B cell (primary cell): ENCODE measurements around the gene UAP1L1. TPM values are rescaled to one million over a fixed set of nuclear protein-coding genes. Genes with fewer than 3 reads are reported as not detected.

Experiments
- ATAC-seq: fragments of 200-7000 bp; cut with Tn5 transposase; one replicate; pipeline ENCODE4 v1.10.0; 2021; ENCODE audit warnings: low read depth, mild to moderate bottlenecking, moderate number of reproducible peaks, moderate library complexity
- CTCF ChIA-PET: fragments of 350-600 bp; sonication (Branson Sonifier 250); formaldehyde crosslinking; loops from one replicate; lab custom pipeline; 2021; ENCODE audit warnings: antibody characterized with exemption, inconsistent platforms; lab: Charles Lee
- POLR2A ChIA-PET: fragments of 350-600 bp; sonication (Branson Sonifier 250); formaldehyde crosslinking; loops from one replicate; lab custom pipeline; 2021; ENCODE audit warnings: antibody characterized with exemption; lab: Charles Lee
- DNase-seq: peaks from one replicate; pipeline ENCODE4 v3.0.0; 2013
- H2AFZ ChIP-seq: 2 replicates; pipeline ENCODE4 v1.6.1; 2012; ENCODE audit warnings: mild to moderate bottlenecking, low read depth, low read length; ENCODE audit not compliant: insufficient read depth, poor library complexity, severe bottlenecking
- H3K27ac ChIP-seq, 2 donors: 1 replicate in 1 of 2; 2 replicates in 1 of 2; pipeline ENCODE4 v1.5.1; 2012 to 2013; ENCODE audit warnings: low read length in 2 of 2, mild to moderate bottlenecking in 2 of 2, moderate library complexity in 1 of 2
- H3K27me3 ChIP-seq, 4 experiments: fragments of 200-600 bp in 1 of 4; sonication (generic) in 1 of 4; replicated peaks in 1 of 4; 1 replicate in 2 of 4; 2 replicates in 2 of 4; pipeline versions ENCODE4 v1.6.1 to v1.7.0; 2013 to 2016; ENCODE audit warnings: low read length in 3 of 4, mild to moderate bottlenecking in 2 of 4, mixed read lengths in 1 of 4, moderate library complexity in 1 of 4; ENCODE audit not compliant: insufficient read depth in 4 of 4, control insufficient read depth in 3 of 4; ENCODE audit errors: control extremely low read depth in 1 of 4
- H3K36me3 ChIP-seq, 2 experiments: replicated peaks in 1 of 2; 1 replicate in 1 of 2; 2 replicates in 1 of 2; pipeline versions ENCODE4 v1.6.1 to v1.7.1; 2013; ENCODE audit warnings: low read length in 1 of 2; ENCODE audit not compliant: insufficient read depth in 2 of 2, control insufficient read depth in 1 of 2; ENCODE audit errors: control extremely low read depth in 1 of 2, extremely low read depth in 1 of 2
- H3K4me1 ChIP-seq, 2 donors: fragments of 200-600 bp in 1 of 2; sonication (generic) in 1 of 2; 1 replicate in 1 of 2; 2 replicates in 1 of 2; pipeline versions ENCODE4 v1.5.1 to v1.6.1; 2013 to 2017; ENCODE audit warnings: low read length in 2 of 2; ENCODE audit not compliant: control insufficient read depth in 2 of 2, insufficient read depth in 2 of 2
- H3K4me2 ChIP-seq: replicated peaks from 2 replicates; pipeline ENCODE3; 2012; ENCODE audit warnings: mild to moderate bottlenecking, low read depth, low read length; ENCODE audit not compliant: poor library complexity, severe bottlenecking
- H3K4me3 ChIP-seq, 5 experiments: fragments of 200-600 bp in 1 of 5; sonication (generic) in 1 of 5; 1 replicate in 3 of 5; 2 replicates in 2 of 5; pipeline versions ENCODE4 v1.5.1 to v1.7.0; 2011 to 2016; ENCODE audit warnings: low read length in 4 of 5, mild to moderate bottlenecking in 4 of 5, low read depth in 2 of 5, control low read depth in 1 of 5, moderate library complexity in 1 of 5; ENCODE audit not compliant: insufficient read depth in 1 of 5; ENCODE audit errors: control extremely low read depth in 1 of 5, extremely low read depth in 1 of 5
- H3K79me2 ChIP-seq: fragments of 200-600 bp; sonication (generic); one replicate; pipeline ENCODE4 v1.6.0; 2016; ENCODE audit warnings: low read length; ENCODE audit not compliant: control insufficient read depth, insufficient read depth
- H3K9ac ChIP-seq: fragments of 200-600 bp; sonication (generic); 2 replicates; pipeline ENCODE4 v1.6.1; 2017; ENCODE audit warnings: mild to moderate bottlenecking, low read length, moderate library complexity
- H3K9me3 ChIP-seq, 3 donors: one replicate each; pipeline versions ENCODE4 v1.6.1 to v1.7.1; 2013; ENCODE audit warnings: low read length in 2 of 3; ENCODE audit not compliant: control insufficient read depth in 2 of 3, insufficient read depth in 1 of 3; ENCODE audit errors: control extremely low read depth in 1 of 3
- H4K20me1 ChIP-seq: 2 replicates; pipeline ENCODE4 v1.6.0; 2012; ENCODE audit warnings: mild to moderate bottlenecking, low read length; ENCODE audit not compliant: insufficient read depth, control insufficient read depth, poor library complexity, severe bottlenecking
- H3K27ac Mint-ChIP-seq: one replicate; pipeline ENCODE4 v1.8.0; 2021; ENCODE audit warnings: mixed read lengths
- H3K27me3 Mint-ChIP-seq: one replicate; pipeline ENCODE4 v1.8.0; 2021; ENCODE audit warnings: mixed read lengths
- H3K4me1 Mint-ChIP-seq: one replicate; pipeline ENCODE4 v1.8.0; 2021; ENCODE audit warnings: mixed read lengths
- H3K4me3 Mint-ChIP-seq: one replicate; pipeline ENCODE4 v1.8.0; 2021; ENCODE audit warnings: mixed read lengths
- H3K9me3 Mint-ChIP-seq: one replicate; pipeline ENCODE4 v1.8.0; 2022; ENCODE audit warnings: mixed read lengths; ENCODE audit not compliant: insufficient read depth
- EZH2 ChIP-seq: IDR thresholded peaks from 2 replicates; pipeline ENCODE4 v1.6.1; 2012; ENCODE audit warnings: borderline replicate concordance, low read depth, mild to moderate bottlenecking, moderate library complexity, low read length; ENCODE audit not compliant: insufficient read depth, poor library complexity, severe bottlenecking
- WGBS: methylation state at CpG from one replicate; pipeline ENCODE4 v1.1.5; 2013; ENCODE audit warnings: missing lambda C conversion rate; ENCODE audit not compliant: insufficient coverage; 5-methylcytosine and 5-hydroxymethylcytosine counted together
- intact Hi-C: fragments of 100-400 bp; cut with micrococcal nuclease; formaldehyde crosslinking; loops from one replicate; pipeline ENCODE4 v1.10.0; 2022
- polyA plus RNA-seq: library from polyadenylated mRNA; depleted of rRNA; stranded (reverse); fragments of >200 nt; gene quantifications from 2 replicates; pipeline ENCODE4 v1.2.3, GENCODE V29; 2012
- total RNA-seq, 2 donors: library from RNA; stranded (reverse); fragments of 120-200 nt in 1 of 2; gene quantifications; 1 replicate in 1 of 2; 2 replicates in 1 of 2; pipeline versions ENCODE4 v1.2.3 to v1.2.4, GENCODE V29; 2013 to 2022
- TF ChIP-seq, protein P1 (sequence below): fragments of 200-600 bp; IDR thresholded peaks from one replicate; pipeline ENCODE4 v1.8.0; 2022; ENCODE audit warnings: antibody characterized with exemption, mild to moderate bottlenecking

Gene UAP1L1
- total and polyA plus RNA-seq, 2 donors (not counting 1 experiment from before 2014, with no cell fraction given), result 29.1 to 47.6 TPM

DNA sequence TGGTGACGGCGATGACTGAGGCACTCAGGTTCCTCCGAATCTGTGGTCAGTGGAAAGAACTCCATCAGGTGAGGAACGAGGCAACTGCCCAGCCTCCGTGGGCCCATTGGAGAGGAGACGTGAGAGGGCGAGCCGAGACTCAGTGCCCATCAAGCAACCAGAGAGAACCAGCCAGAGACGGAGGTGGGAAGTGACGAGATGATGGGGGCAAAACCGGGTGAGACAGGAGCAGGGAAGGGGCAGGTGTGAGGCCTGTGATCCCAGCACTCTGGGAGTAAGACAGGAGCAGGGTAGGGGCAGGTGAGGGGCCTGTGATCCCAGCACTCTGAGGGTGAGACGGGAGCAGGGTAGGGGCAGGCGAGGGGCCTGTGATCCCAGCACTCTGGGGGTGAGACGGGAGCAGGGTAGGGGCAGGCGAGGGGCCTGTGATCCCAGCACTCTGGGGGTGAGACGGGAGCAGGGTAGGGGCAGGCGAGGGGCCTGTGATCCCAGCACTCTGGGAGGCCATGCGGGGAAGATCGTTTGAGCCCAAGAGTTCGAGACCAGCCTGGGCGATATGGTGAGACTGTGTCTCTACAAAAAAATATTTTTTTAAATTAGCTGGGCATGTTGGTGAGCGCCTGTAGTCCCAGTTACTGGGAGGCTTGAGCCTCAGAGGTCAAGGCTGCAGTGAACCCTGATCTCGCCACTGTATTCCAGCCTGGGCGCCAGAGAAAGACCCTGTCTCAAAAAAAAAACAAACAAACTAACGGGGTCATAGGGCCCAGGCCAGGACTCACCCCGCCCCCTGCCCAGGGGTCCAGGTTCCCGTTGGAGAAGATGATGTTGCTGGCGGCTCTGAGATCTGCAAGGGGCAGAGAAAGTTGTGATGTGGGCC lies 33.8 kb downstream of the UAP1L1 start:
- ChIA-PET CTCF (no interaction called here), POLR2A (interaction anchor here (0.9 kb wide), 1 partner anchor 26 kb away, joined by 6 read pairs; no protein-coding TSS in a partner anchor)
- ATAC-seq (no peak), DNase-seq (no peak)
- H4K20me1 ChIP-seq, result peaks cover 17% of the 10 kb centered on the region
- Mint-ChIP-seq H3K9me3 (no peaks in the 10 kb centered on the region), H3K27me3 (no peaks in the 10 kb centered on the region), H3K4me1 (peaks cover 10% of the 10 kb centered on the region), H3K4me3 (peak overlapping the region; percentile 32), H3K27ac (no peak overlapping the region)
- no peak overlapping the region for H3K27ac ChIP-seq
- H2AFZ ChIP-seq, result no peak overlapping the region
- H3K9ac ChIP-seq, result no peak overlapping the region
- TF ChIP-seq, protein P1, sequence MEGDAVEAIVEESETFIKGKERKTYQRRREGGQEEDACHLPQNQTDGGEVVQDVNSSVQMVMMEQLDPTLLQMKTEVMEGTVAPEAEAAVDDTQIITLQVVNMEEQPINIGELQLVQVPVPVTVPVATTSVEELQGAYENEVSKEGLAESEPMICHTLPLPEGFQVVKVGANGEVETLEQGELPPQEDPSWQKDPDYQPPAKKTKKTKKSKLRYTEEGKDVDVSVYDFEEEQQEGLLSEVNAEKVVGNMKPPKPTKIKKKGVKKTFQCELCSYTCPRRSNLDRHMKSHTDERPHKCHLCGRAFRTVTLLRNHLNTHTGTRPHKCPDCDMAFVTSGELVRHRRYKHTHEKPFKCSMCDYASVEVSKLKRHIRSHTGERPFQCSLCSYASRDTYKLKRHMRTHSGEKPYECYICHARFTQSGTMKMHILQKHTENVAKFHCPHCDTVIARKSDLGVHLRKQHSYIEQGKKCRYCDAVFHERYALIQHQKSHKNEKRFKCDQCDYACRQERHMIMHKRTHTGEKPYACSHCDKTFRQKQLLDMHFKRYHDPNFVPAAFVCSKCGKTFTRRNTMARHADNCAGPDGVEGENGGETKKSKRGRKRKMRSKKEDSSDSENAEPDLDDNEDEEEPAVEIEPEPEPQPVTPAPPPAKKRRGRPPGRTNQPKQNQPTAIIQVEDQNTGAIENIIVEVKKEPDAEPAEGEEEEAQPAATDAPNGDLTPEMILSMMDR, result no peak
- no peak for TF ChIP-seq EZH2
- H3K27me3 ChIP-seq, result no peaks in the 10 kb centered on the region
- no peak overlapping the region for H3K4me3 ChIP-seq
- intact Hi-C loops, result no loop called here
- peaks cover 21% of the 10 kb centered on the region for H3K79me2 ChIP-seq
- peaks cover 0 to 62% of the 10 kb centered on the region in 2 experiments for H3K36me3 ChIP-seq
- no peak overlapping the region for H3K4me2 ChIP-seq
- WGBS, result 93% methylated on average over 22 of the region's 28 CpGs
- peaks cover 9 to 18% of the 10 kb centered on the region in 2 donors for H3K4me1 ChIP-seq
- no peaks in the 10 kb centered on the region for H3K9me3 ChIP-seq
